Measurements from ENCODE around the gene CRMP1. TPM values are rescaled to one million over a fixed set of nuclear protein-coding genes. Genes with fewer than 3 reads are reported as not detected.

The CRMP1 gene
- total and polyA plus RNA-seq, 2 of the 4 experiments (the other 2 are of a cell fraction) = 4.1 to 7.4 TPM

- TF ChIP-seq MAFK (IDR thresholded peaks at IDR 0.05; ENCODE audit: low read depth, low read length) (no peak), CHD1 (IDR thresholded peaks at IDR 0.05; ENCODE audit: low read depth, low read length) (no peak), MXI1 (IDR thresholded peaks at IDR 0.05; ENCODE audit: borderline replicate concordance, low read depth, low read length) (no peak), CTCF (conservative IDR thresholded peaks at IDR 0.05; ENCODE audit: low read depth, low read length) (no peak), POLR2A (IDR thresholded peaks at IDR 0.05; ENCODE audit: low read depth, low read length) (no peak), FOS (IDR thresholded peaks at IDR 0.05; ENCODE audit: low read depth, low read length) (no peak), CEBPB (IDR thresholded peaks at IDR 0.05; ENCODE audit: low read depth, low read length) (no peak)
- TF ChIP-seq, protein P1, sequence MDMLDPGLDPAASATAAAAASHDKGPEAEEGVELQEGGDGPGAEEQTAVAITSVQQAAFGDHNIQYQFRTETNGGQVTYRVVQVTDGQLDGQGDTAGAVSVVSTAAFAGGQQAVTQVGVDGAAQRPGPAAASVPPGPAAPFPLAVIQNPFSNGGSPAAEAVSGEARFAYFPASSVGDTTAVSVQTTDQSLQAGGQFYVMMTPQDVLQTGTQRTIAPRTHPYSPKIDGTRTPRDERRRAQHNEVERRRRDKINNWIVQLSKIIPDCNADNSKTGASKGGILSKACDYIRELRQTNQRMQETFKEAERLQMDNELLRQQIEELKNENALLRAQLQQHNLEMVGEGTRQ (IDR thresholded peaks at IDR 0.05; ENCODE audit: low read depth, low read length) = no peak
- TF ChIP-seq, protein P2, sequence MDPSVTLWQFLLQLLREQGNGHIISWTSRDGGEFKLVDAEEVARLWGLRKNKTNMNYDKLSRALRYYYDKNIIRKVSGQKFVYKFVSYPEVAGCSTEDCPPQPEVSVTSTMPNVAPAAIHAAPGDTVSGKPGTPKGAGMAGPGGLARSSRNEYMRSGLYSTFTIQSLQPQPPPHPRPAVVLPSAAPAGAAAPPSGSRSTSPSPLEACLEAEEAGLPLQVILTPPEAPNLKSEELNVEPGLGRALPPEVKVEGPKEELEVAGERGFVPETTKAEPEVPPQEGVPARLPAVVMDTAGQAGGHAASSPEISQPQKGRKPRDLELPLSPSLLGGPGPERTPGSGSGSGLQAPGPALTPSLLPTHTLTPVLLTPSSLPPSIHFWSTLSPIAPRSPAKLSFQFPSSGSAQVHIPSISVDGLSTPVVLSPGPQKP (IDR thresholded peaks at IDR 0.05; ENCODE audit: borderline replicate concordance, low read depth, low read length) = no peak
- H4K8ac ChIP-seq (ENCODE audit: low read depth in 2 of 2, low read length in 2 of 2) = no peak overlapping the region
- H4K5ac ChIP-seq (ENCODE audit: low read depth, low read length) = no peak overlapping the region
- no peak overlapping the region for H3K4me2 ChIP-seq (ENCODE audit: low read depth, low read length)
- H3K56ac ChIP-seq (ENCODE audit: extremely low read depth, insufficient read depth, low read length) = no peak overlapping the region
- no peaks in the 10 kb centered on the region for H3K9me3 ChIP-seq (ENCODE audit: control insufficient read depth, insufficient read depth, low read length)
- H3K4ac ChIP-seq (ENCODE audit: low read depth, low read length) = no peak overlapping the region
- H3K79me1 ChIP-seq (ENCODE audit: low read depth in 1 of 2, low read length in 2 of 2) = 0 out of 4 replicates have a peak, but pooled peaks cover 0 to 11% of the 10 kb centered on the region in 2 experiments
- no peaks in the 10 kb centered on the region for H3K4me1 ChIP-seq (ENCODE audit: control insufficient read depth, insufficient read depth, low read length)
- no peak overlapping the region for H2BK120ac ChIP-seq (ENCODE audit: low read depth, low read length)
- no peak overlapping the region for H2AFZ ChIP-seq (replicated peaks; ENCODE audit: low read length, poor library complexity)
- 100% methylated on average over 3 of the region's 10 CpGs; no CpG with 5 or more reads in 1 of the 2 experiments for WGBS, 2 experiments (ENCODE audit: extremely low coverage in 2 of 2, insufficient read length in 1 of 2)
- in situ Hi-C loops (cut with MboI; ENCODE audit: low sequenced_read_pairs) = no loop called here
- no peak overlapping the region for H3K4me3 ChIP-seq (ENCODE audit: insufficient read depth, low read depth, low read length)
- no peaks in the 10 kb centered on the region for H3K27me3 ChIP-seq (ENCODE audit: control insufficient read depth, insufficient read depth, low read length)
- no peak overlapping the region for H3K18ac ChIP-seq (ENCODE audit: low read depth, low read length)
- no peak overlapping the region for H2AK5ac ChIP-seq (ENCODE audit: low read depth, low read length)
- H2BK15ac ChIP-seq (ENCODE audit: low read depth, low read length) = no peak overlapping the region
- H4K91ac ChIP-seq (ENCODE audit: insufficient read depth, low read depth, low read length) = no peak overlapping the region
- BruUV-seq (replicated peaks) = no TSS peak
- H3K27ac ChIP-seq (ENCODE audit: insufficient read depth, low read length) = no peak overlapping the region
- ChIA-PET CTCF (no interaction called here), POLR2A (ENCODE audit: unreplicated experiment) (no interaction called here)
- H3K9ac ChIP-seq (ENCODE audit: low read depth, low read length) = no peak overlapping the region
- intact Hi-C loops (cut with micrococcal nuclease) = loop anchor here (10.0 kb wide), 1 partner anchor 439 kb away; no protein-coding TSS in a partner anchor
- no peak overlapping the region for H2BK20ac ChIP-seq (ENCODE audit: low read depth, low read length)
- H3K9me1 ChIP-seq (ENCODE audit: insufficient read depth, low read length) = peaks cover 13% of the 10 kb centered on the region
- H3K36me3 ChIP-seq (ENCODE audit: control insufficient read depth, insufficient read depth, low read length) = peaks cover 61% of the 10 kb centered on the region
- H3K23ac ChIP-seq (ENCODE audit: low read depth, low read length) = no peak overlapping the region
- no peak overlapping the region for H2AK9ac ChIP-seq (replicated peaks; ENCODE audit: low read depth, low read length, poor library complexity)
- no peak overlapping the region for H2BK5ac ChIP-seq (ENCODE audit: low read depth, low read length, poor library complexity, severe bottlenecking)
- H4K20me1 ChIP-seq (ENCODE audit: insufficient read depth, low read length) = peaks cover 18% of the 10 kb centered on the region; the same call in 1 of the 2 replicates
- ATAC-seq (ENCODE audit: low read depth) = no peak
- H3K14ac ChIP-seq (replicated peaks; ENCODE audit: low read depth, low read length) = no peak overlapping the region
- dilution Hi-C loops (cut with HindIII; ENCODE audit: low sequenced_read_pairs, unreplicated experiment) = no loop called here
- no peak for DNase-seq
Observed at GRCh38 chr4:5823542-5824211, 69.2 kb downstream of the CRMP1 start.
